IMR-90 (cell line): ENCODE measurements around the gene WLS. TPM values are rescaled to one million over a fixed set of nuclear protein-coding genes. Genes with fewer than 3 reads are reported as not detected.

Source experiments
- ATAC-seq: fragments of 200-7000 bp; cut with Tn5 transposase; 2 replicates; pipeline ENCODE4 v1.9.1; 2020; ENCODE audit warnings: low read depth, mild to moderate bottlenecking, moderate library complexity
- BruUV-seq: library from RNA; stranded (reverse); fragments of 400-500 nt; replicated peaks from 2 replicates; lab custom pipeline; 2021; lab: Mats Ljungman, UMichigan
- CTCF ChIA-PET: fragments of 300-600 bp; formaldehyde crosslinking; extraction: SDS; loops from one replicate; lab custom pipeline; 2021; ENCODE audit warnings: antibody characterized with exemption; lab: Yijun Ruan, JAX
- POLR2A ChIA-PET: fragments of 300-600 bp; sonication (Branson Sonifier 250); formaldehyde crosslinking; loops from one replicate; lab custom pipeline; 2022; ENCODE audit warnings: antibody characterized with exemption; ENCODE audit not compliant: unreplicated experiment; lab: Charles Lee
- DNase-seq: peaks from one replicate; pipeline ENCODE4 v3.0.0; 2013
- H2AFZ ChIP-seq: replicated peaks from 2 replicates; pipeline ENCODE3; 2013; ENCODE audit warnings: low read length, mild to moderate bottlenecking; ENCODE audit not compliant: poor library complexity
- H2AK5ac ChIP-seq: 2 replicates; pipeline ENCODE4 v1.6.1; 2013; ENCODE audit warnings: low read depth, low read length, inconsistent platforms
- H2AK9ac ChIP-seq: replicated peaks from 2 replicates; pipeline ENCODE3; 2013; ENCODE audit warnings: mild to moderate bottlenecking, low read depth, low read length, moderate library complexity; ENCODE audit not compliant: poor library complexity
- H2BK120ac ChIP-seq: 2 replicates; pipeline ENCODE4 v1.6.1; 2013; ENCODE audit warnings: low read depth, low read length, inconsistent platforms
- H2BK15ac ChIP-seq: 3 replicates; pipeline ENCODE4 v1.6.1; 2013; ENCODE audit warnings: low read depth, low read length, inconsistent platforms
- H2BK20ac ChIP-seq: 2 replicates; pipeline ENCODE4 v1.6.1; 2013; ENCODE audit warnings: low read depth, mild to moderate bottlenecking, inconsistent platforms, low read length, moderate library complexity
- H2BK5ac ChIP-seq: 2 replicates; pipeline ENCODE4 v1.6.1; 2013; ENCODE audit warnings: mild to moderate bottlenecking, low read depth, low read length, inconsistent platforms; ENCODE audit not compliant: poor library complexity, severe bottlenecking
- H3K14ac ChIP-seq: replicated peaks from 2 replicates; pipeline ENCODE4 v1.6.1; 2013; ENCODE audit warnings: low read depth, low read length, inconsistent platforms
- H3K18ac ChIP-seq: 2 replicates; pipeline ENCODE4 v1.6.1; 2013; ENCODE audit warnings: low read depth, low read length, control low read depth
- H3K23ac ChIP-seq: 2 replicates; pipeline ENCODE4 v1.6.1; 2013; ENCODE audit warnings: low read depth, low read length, inconsistent platforms
- H3K27ac ChIP-seq: 2 replicates; pipeline ENCODE4 v1.5.1; 2013; ENCODE audit warnings: mild to moderate bottlenecking, control low read depth, low read length; ENCODE audit not compliant: insufficient read depth
- H3K27me3 ChIP-seq: 2 replicates; pipeline ENCODE4 v1.6.1; 2013; ENCODE audit warnings: low read length; ENCODE audit not compliant: control insufficient read depth, insufficient read depth
- H3K36me3 ChIP-seq: 2 replicates; pipeline ENCODE4 v1.6.1; 2013; ENCODE audit warnings: low read length, mixed read lengths; ENCODE audit not compliant: control insufficient read depth, insufficient read depth
- H3K4ac ChIP-seq: 2 replicates; pipeline ENCODE4 v1.6.1; 2013; ENCODE audit warnings: low read depth, low read length, inconsistent platforms
- H3K4me1 ChIP-seq: 2 replicates; pipeline ENCODE4 v1.6.1; 2013; ENCODE audit warnings: low read length, mixed read lengths; ENCODE audit not compliant: control insufficient read depth, insufficient read depth
- H3K4me2 ChIP-seq: 2 replicates; pipeline ENCODE4 v1.6.1; 2013; ENCODE audit warnings: low read depth, mild to moderate bottlenecking, control low read depth, low read length, moderate library complexity
- H3K4me3 ChIP-seq: 2 replicates; pipeline ENCODE4 v1.5.1; 2013; ENCODE audit warnings: low read depth, mild to moderate bottlenecking, control low read depth, low read length, moderate library complexity; ENCODE audit not compliant: insufficient read depth
- H3K56ac ChIP-seq: 2 replicates; pipeline ENCODE4 v1.6.1; 2013; ENCODE audit warnings: low read length, inconsistent platforms; ENCODE audit not compliant: insufficient read depth; ENCODE audit errors: extremely low read depth
- H3K79me1 ChIP-seq, 2 experiments: 2 replicates each; pipeline ENCODE4 v1.6.1; 2013; ENCODE audit warnings: low read length in 2 of 2, inconsistent platforms in 1 of 2, low read depth in 1 of 2
- H3K9ac ChIP-seq: 2 replicates; pipeline ENCODE4 v1.6.1; 2013; ENCODE audit warnings: low read depth, low read length, control low read depth
- H3K9me1 ChIP-seq: 2 replicates; pipeline ENCODE4 v1.6.1; 2013; ENCODE audit warnings: low read length, inconsistent platforms; ENCODE audit not compliant: insufficient read depth
- H3K9me3 ChIP-seq: 2 replicates; pipeline ENCODE4 v1.6.1; 2013; ENCODE audit warnings: low read length; ENCODE audit not compliant: control insufficient read depth, insufficient read depth
- H4K20me1 ChIP-seq: 2 replicates; pipeline ENCODE4 v1.6.1; 2013; ENCODE audit warnings: low read length, inconsistent platforms; ENCODE audit not compliant: insufficient read depth
- H4K5ac ChIP-seq: 2 replicates; pipeline ENCODE4 v1.6.1; 2013; ENCODE audit warnings: mild to moderate bottlenecking, low read depth, low read length, control low read depth
- H4K8ac ChIP-seq, 2 experiments: 2 replicates each; pipeline ENCODE4 v1.6.1; 2013; ENCODE audit warnings: low read depth in 2 of 2, low read length in 2 of 2, control low read depth in 1 of 2, inconsistent platforms in 1 of 2
- H4K91ac ChIP-seq: 2 replicates; pipeline ENCODE4 v1.6.1; 2013; ENCODE audit warnings: low read depth, low read length, inconsistent platforms; ENCODE audit not compliant: insufficient read depth
- WGBS, 2 experiments: methylation state at CpG; one replicate each; pipeline versions ENCODE4 v1.1.5 to v1.1.7; 2013; ENCODE audit warnings: missing lambda C conversion rate in 2 of 2; ENCODE audit not compliant: insufficient read length in 1 of 2; ENCODE audit errors: extremely low coverage in 2 of 2; 5-methylcytosine and 5-hydroxymethylcytosine counted together
- dilution Hi-C: fragments of 300-500 bp; cut with HindIII; formaldehyde crosslinking; loops from one replicate; pipeline ENCODE4 v1.14.3; 2018; ENCODE audit warnings: low sequenced_read_pairs; ENCODE audit not compliant: unreplicated experiment
- in situ Hi-C: fragments of 300-500 bp; cut with MboI; formaldehyde crosslinking; loops from 3 replicates; pipeline ENCODE4 v1.14.3; 2019; ENCODE audit warnings: low sequenced_read_pairs, inconsistent platforms, mixed read lengths
- intact Hi-C: fragments of 100-400 bp; cut with micrococcal nuclease; formaldehyde crosslinking; loops from 2 replicates; pipeline ENCODE4 v1.10.0; 2022
- polyA plus RNA-seq, 3 experiments: library from polyadenylated mRNA; depleted of rRNA; stranded (reverse); fragments of >200 nt; gene quantifications; 2 replicates each; pipeline ENCODE4 v1.2.3, GENCODE V29; 2012; ENCODE audit warnings: low replicate concordance in 1 of 3
- total RNA-seq: library from RNA; depleted of rRNA; stranded (reverse); fragments of >200 nt; gene quantifications from 2 replicates; pipeline ENCODE4 v1.2.3, GENCODE V29; 2012
- TF ChIP-seq, protein P1 (sequence below): conservative IDR thresholded peaks from 2 replicates; pipeline ENCODE4 v1.5.1; 2012; ENCODE audit warnings: mild to moderate bottlenecking, low read depth, low read length, improper control_type of control experiment

Gene WLS
- total and polyA plus RNA-seq, 2 of the 4 experiments (the other 2 are of a cell fraction), result 152 to 157 TPM

DNA sequence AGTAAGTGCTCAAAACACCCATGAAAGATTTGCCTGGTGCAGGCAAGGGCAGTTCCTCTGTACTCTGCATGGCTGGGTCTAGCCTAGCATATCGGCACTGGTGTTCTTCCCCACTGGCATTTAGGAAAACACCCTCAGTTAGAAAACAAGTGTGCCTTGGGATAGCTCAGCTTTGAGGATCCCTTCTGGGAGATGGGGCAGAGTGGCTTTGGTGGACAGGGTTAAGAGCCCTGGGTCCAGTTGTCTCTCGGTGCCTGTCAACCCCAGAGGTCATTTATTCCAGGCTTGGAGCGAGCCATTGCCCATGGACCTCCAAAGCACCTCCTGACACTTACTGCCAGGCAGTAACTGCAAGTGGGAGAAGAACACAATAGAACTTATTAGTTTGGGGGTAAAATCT, 101.1 kb downstream of the WLS start:
- Histone ChIP-seq H4K5ac (no peak overlapping the region), H3K27ac (no peak overlapping the region), H3K14ac (no peak overlapping the region), H3K79me1 (peaks cover 0 to 24% of the 10 kb centered on the region in 2 experiments; a peak in 2 of 4 replicates), H4K20me1 (no peaks in the 10 kb centered on the region), H2BK20ac (no peak overlapping the region), H3K23ac (no peak overlapping the region), H3K4ac (no peak overlapping the region), H3K9ac (no peak overlapping the region), H3K9me1 (peaks cover 17% of the 10 kb centered on the region), H2AK5ac (no peak overlapping the region), H3K9me3 (no peaks in the 10 kb centered on the region), H2AFZ (no peak overlapping the region), H2BK15ac (no peak overlapping the region), H3K4me1 (peaks cover 5% of the 10 kb centered on the region; the same call in 1 of the 2 replicates), H2BK120ac (no peak overlapping the region), H3K27me3 (no peaks in the 10 kb centered on the region), H2BK5ac (no peak overlapping the region), H3K4me3 (no peak overlapping the region), H3K18ac (no peak overlapping the region), H3K4me2 (no peak overlapping the region), H3K56ac (no peak overlapping the region), H4K8ac (no peak overlapping the region), H2AK9ac (no peak overlapping the region), H4K91ac (no peak overlapping the region), H3K36me3 (peaks cover 48% of the 10 kb centered on the region)
- ATAC-seq (no peak), DNase-seq (no peak)
- in situ Hi-C loops, result loop anchor here (5.0 kb wide), 1 partner anchor 106 kb away; no protein-coding TSS in a partner anchor
- dilution Hi-C loops, result no loop called here
- intact Hi-C loops, result no loop called here
- WGBS, 2 experiments, result no CpG with 5 or more reads among the region's 3 CpGs
- ChIA-PET CTCF (no interaction called here), POLR2A (no interaction called here)
- TF ChIP-seq, protein P1, sequence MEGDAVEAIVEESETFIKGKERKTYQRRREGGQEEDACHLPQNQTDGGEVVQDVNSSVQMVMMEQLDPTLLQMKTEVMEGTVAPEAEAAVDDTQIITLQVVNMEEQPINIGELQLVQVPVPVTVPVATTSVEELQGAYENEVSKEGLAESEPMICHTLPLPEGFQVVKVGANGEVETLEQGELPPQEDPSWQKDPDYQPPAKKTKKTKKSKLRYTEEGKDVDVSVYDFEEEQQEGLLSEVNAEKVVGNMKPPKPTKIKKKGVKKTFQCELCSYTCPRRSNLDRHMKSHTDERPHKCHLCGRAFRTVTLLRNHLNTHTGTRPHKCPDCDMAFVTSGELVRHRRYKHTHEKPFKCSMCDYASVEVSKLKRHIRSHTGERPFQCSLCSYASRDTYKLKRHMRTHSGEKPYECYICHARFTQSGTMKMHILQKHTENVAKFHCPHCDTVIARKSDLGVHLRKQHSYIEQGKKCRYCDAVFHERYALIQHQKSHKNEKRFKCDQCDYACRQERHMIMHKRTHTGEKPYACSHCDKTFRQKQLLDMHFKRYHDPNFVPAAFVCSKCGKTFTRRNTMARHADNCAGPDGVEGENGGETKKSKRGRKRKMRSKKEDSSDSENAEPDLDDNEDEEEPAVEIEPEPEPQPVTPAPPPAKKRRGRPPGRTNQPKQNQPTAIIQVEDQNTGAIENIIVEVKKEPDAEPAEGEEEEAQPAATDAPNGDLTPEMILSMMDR, result no peak
- no TSS peak for BruUV-seq
